Mesenchymal stem cell (in vitro differentiated cells and primary cell): ENCODE data around the gene RCL1.
"Not testable (repeated sequence)": the region's sequence is repeated elsewhere in the genome, so short reads cannot be mapped to it uniquely, and the experiment has no call there.

Experiments used
- DNase-seq: peaks from one replicate; pipeline ENCODE4 v3.0.0-alpha.2; 2013
- H2AFZ ChIP-seq: one replicate; pipeline ENCODE4 v1.6.1; 2013; ENCODE audit warnings: low read depth, mild to moderate bottlenecking, control low read depth, inconsistent platforms, low read length, moderate library complexity
- H2AK5ac ChIP-seq: 2 replicates; pipeline ENCODE4 v1.6.1; 2013; ENCODE audit warnings: low read length, moderate library complexity, mild to moderate bottlenecking, inconsistent platforms; ENCODE audit not compliant: severe bottlenecking
- H2BK120ac ChIP-seq: one replicate; pipeline ENCODE4 v1.6.1; 2013; ENCODE audit warnings: low read depth, mild to moderate bottlenecking, inconsistent platforms, low read length, moderate library complexity
- H2BK12ac ChIP-seq, 2 experiments: one replicate each; pipeline ENCODE4 v1.6.1; 2013; ENCODE audit warnings: inconsistent platforms in 2 of 2, low read length in 2 of 2, mild to moderate bottlenecking in 2 of 2, moderate library complexity in 2 of 2, control low read depth in 1 of 2
- H2BK15ac ChIP-seq: one replicate; pipeline ENCODE4 v1.6.1; 2013; ENCODE audit warnings: mild to moderate bottlenecking, low read depth, inconsistent platforms; ENCODE audit not compliant: poor library complexity, severe bottlenecking
- H2BK5ac ChIP-seq: 2 replicates; pipeline ENCODE4 v1.6.1; 2013; ENCODE audit warnings: low read depth, mild to moderate bottlenecking, low read length, control low read depth, inconsistent platforms; ENCODE audit not compliant: poor library complexity, severe bottlenecking
- H3K14ac ChIP-seq, 2 experiments: one replicate each; pipeline ENCODE4 v1.6.1; 2013; ENCODE audit warnings: inconsistent platforms in 2 of 2, low read length in 2 of 2, control low read depth in 1 of 2, mild to moderate bottlenecking in 1 of 2, moderate library complexity in 1 of 2
- H3K18ac ChIP-seq, 2 experiments: one replicate each; pipeline ENCODE4 v1.6.1; 2013; ENCODE audit warnings: inconsistent platforms in 2 of 2, low read length in 2 of 2, control low read depth in 1 of 2, low read depth in 1 of 2, mild to moderate bottlenecking in 1 of 2
- H3K23ac ChIP-seq, 2 experiments: one replicate each; pipeline ENCODE4 v1.6.1; 2013; ENCODE audit warnings: inconsistent platforms in 2 of 2, low read length in 2 of 2, mild to moderate bottlenecking in 2 of 2, moderate library complexity in 2 of 2, control low read depth in 1 of 2
- H3K27ac ChIP-seq: 2 replicates; pipeline ENCODE4 v1.5.1; 2013; ENCODE audit warnings: mild to moderate bottlenecking, moderate library complexity, low read length, control low read depth, inconsistent platforms; ENCODE audit not compliant: poor library complexity, severe bottlenecking
- H3K27me3 ChIP-seq, 2 experiments: 2 replicates each; pipeline versions ENCODE4 v1.6.1 to v1.7.0; 2013; ENCODE audit warnings: low read length in 2 of 2, mild to moderate bottlenecking in 2 of 2, moderate library complexity in 2 of 2, control low read depth in 1 of 2, inconsistent platforms in 1 of 2; ENCODE audit not compliant: control insufficient read depth in 1 of 2, insufficient read depth in 1 of 2
- H3K36me3 ChIP-seq, 2 experiments: 2 replicates each; pipeline versions ENCODE4 v1.6.1 to v1.7.0; 2013; ENCODE audit warnings: low read length in 2 of 2, control low read depth in 1 of 2, inconsistent platforms in 1 of 2, low read depth in 1 of 2, mild to moderate bottlenecking in 1 of 2; ENCODE audit not compliant: insufficient read depth in 2 of 2, control insufficient read depth in 1 of 2
- H3K4ac ChIP-seq, 2 experiments: one replicate each; pipeline ENCODE4 v1.6.1; 2013; ENCODE audit warnings: inconsistent platforms in 2 of 2, low read length in 2 of 2, mild to moderate bottlenecking in 2 of 2, moderate library complexity in 2 of 2, control low read depth in 1 of 2, low read depth in 1 of 2
- H3K4me1 ChIP-seq: 2 replicates; pipeline ENCODE4 v1.6.1; 2013; ENCODE audit warnings: low read depth, low read length, control low read depth; ENCODE audit not compliant: control insufficient read depth, insufficient read depth
- H3K4me2 ChIP-seq: 2 replicates; pipeline ENCODE4 v1.6.1; 2013; ENCODE audit warnings: low read length, mild to moderate bottlenecking, inconsistent platforms; ENCODE audit not compliant: poor library complexity, severe bottlenecking
- H3K4me3 ChIP-seq, 2 experiments: 2 replicates each; pipeline versions ENCODE4 v1.5.1 to v1.7.0; 2013; ENCODE audit warnings: low read length in 2 of 2, mild to moderate bottlenecking in 2 of 2, control low read depth in 1 of 2, low read depth in 1 of 2; ENCODE audit not compliant: insufficient read depth in 1 of 2
- H3K79me1 ChIP-seq: replicated peaks from 2 replicates; pipeline ENCODE4 v1.6.1; 2013; ENCODE audit warnings: mild to moderate bottlenecking, control low read depth, low read length, inconsistent platforms; ENCODE audit not compliant: poor library complexity, severe bottlenecking
- H3K9ac ChIP-seq: 2 replicates; pipeline ENCODE4 v1.7.0; 2013; ENCODE audit warnings: mild to moderate bottlenecking, low read length, moderate library complexity
- H3K9me3 ChIP-seq: 2 replicates; pipeline ENCODE4 v1.7.0; 2013; ENCODE audit warnings: mild to moderate bottlenecking, low read length; ENCODE audit not compliant: control insufficient read depth
- H4K8ac ChIP-seq: one replicate; pipeline ENCODE4 v1.6.1; 2013; ENCODE audit warnings: inconsistent platforms, mild to moderate bottlenecking, low read length, moderate library complexity
- H4K91ac ChIP-seq: one replicate; pipeline ENCODE4 v1.6.1; 2013; ENCODE audit warnings: mild to moderate bottlenecking, low read length, inconsistent platforms
- WGBS: methylation state at CpG from one replicate; pipeline ENCODE4 v1.1.7; 2013; ENCODE audit warnings: mixed read lengths; 5-methylcytosine and 5-hydroxymethylcytosine counted together

RCL1 gene

GRCh38 chr9:4795108-4795507 lies 2.4 kb downstream of the RCL1 start:
- H3K14ac ChIP-seq, H2BK5ac ChIP-seq, H3K23ac ChIP-seq, H3K4me1 ChIP-seq, H3K18ac ChIP-seq, DNase-seq, H2BK120ac ChIP-seq, H3K9me3 ChIP-seq, H2AFZ ChIP-seq, H3K27me3 ChIP-seq, H3K9ac ChIP-seq, H4K8ac ChIP-seq, H2BK15ac ChIP-seq, H2BK12ac ChIP-seq, H3K4ac ChIP-seq, H2AK5ac ChIP-seq, H3K36me3 ChIP-seq, H3K4me2 ChIP-seq, H3K4me3 ChIP-seq, H3K27ac ChIP-seq, H4K91ac ChIP-seq: not testable (repeated sequence)
- WGBS: 98% methylated on average over 8 of the region's 10 CpGs
- peaks cover 14% of the 10 kb centered on the region for H3K79me1 ChIP-seq

DNA sequence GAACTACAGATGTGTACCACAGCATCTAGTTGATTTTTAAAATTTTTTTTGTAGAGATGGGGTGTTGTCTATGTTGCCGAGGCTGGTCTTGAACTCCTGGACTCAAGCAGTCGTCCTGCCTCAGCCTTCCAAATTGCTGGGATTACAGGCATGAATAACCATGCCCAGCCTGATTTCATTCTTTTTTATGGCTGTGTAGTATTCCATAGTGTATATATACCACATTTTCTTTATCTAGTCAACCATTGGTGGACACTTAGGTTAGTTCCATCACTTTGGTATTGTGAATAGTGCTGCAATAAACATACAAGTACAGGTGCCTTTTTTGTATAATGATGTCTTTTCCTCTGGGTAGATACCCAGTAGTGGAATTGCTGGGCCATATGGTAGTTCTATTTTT lies 3.8 kb downstream of the RCL1 start:
- H4K8ac ChIP-seq: no peak overlapping the region
- peaks cover 17% of the 10 kb centered on the region for H3K79me1 ChIP-seq

DNA sequence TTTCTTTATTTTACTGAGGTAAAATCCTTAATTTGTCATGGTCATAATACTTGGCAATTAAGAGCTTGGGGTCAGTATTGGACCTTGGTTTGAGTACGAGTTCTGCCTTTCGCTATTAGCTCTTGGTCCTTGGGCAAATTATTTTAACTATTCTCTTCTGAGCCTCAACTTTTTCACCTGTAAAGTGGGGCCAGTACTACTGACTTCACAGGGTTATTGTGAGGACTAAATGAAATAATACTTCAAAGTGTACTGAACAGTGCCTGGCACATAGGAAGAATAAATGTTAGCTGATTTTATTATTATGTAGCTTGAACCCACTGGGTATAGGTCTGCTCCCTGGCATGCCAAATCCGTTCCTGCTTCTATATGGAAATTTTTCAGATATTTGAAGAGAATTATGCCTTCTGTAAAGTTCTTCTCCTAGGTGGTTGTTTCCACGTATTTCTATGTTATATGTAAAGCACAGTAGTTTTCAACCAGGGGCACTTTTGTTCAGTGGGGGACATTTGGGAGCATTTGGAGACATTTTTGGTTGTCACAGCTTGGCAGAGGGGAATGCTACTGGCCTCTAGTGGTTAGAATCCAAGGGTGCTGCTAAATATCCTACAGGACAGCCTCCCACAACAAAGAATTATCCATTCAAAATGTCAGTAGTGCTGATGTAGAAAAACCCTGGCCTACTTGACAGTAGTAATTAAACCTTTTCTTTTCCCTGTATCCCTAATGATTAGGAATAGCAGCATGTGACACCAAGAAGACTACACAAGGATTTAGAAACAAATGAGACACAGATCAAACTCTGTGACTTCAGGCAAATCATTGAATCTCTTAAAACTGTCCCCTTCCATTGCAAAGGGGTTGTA lies 4.5 kb downstream of the RCL1 start:
- Histone ChIP-seq H4K91ac (no peak overlapping the region), H3K9ac (no peak overlapping the region), H3K18ac (no peak overlapping the region), H3K4me1 (peaks cover under 1% of the 10 kb centered on the region), H2BK120ac (no peak overlapping the region), H2AK5ac (no peak overlapping the region), H3K4ac (no peak overlapping the region), H3K79me1 (peaks cover 17% of the 10 kb centered on the region), H3K14ac (no peak overlapping the region), H3K9me3 (no peaks in the 10 kb centered on the region), H2BK5ac (no peak overlapping the region), H2BK12ac (no peak overlapping the region), H2BK15ac (no peak overlapping the region), H3K4me3 (no peak overlapping the region), H4K8ac (no peak overlapping the region), H2AFZ (no peak overlapping the region), H3K23ac (no peak overlapping the region), H3K36me3 (no peaks in the 10 kb centered on the region), H3K4me2 (no peak overlapping the region), H3K27ac (no peak overlapping the region), H3K27me3 (no peaks in the 10 kb centered on the region)
- WGBS: 87% methylated on average over 3 of the region's 4 CpGs
- peak; percentile 47 for DNase-seq

More for the DNA sequence above, 3.8 kb downstream of the RCL1 start:
- Histone ChIP-seq H3K4me3 (no peak overlapping the region), H3K4me2 (no peak overlapping the region), H3K4me1 (peaks cover 5% of the 10 kb centered on the region), H2BK120ac (no peak overlapping the region), H3K9me3 (no peaks in the 10 kb centered on the region), H2BK12ac (no peak overlapping the region), H3K27me3 (no peaks in the 10 kb centered on the region), H3K36me3 (no peaks in the 10 kb centered on the region), H3K18ac (no peak overlapping the region), H4K91ac (no peak overlapping the region), H3K27ac (no peak overlapping the region), H3K4ac (no peak overlapping the region), H2BK15ac (no peak overlapping the region), H2AK5ac (no peak overlapping the region), H2AFZ (no peak overlapping the region), H3K23ac (no peak overlapping the region), H3K14ac (no peak overlapping the region), H3K9ac (no peak overlapping the region), H2BK5ac (no peak overlapping the region)
- DNase-seq: no peak
- 100% methylated on average over 2 of the region's 2 CpGs for WGBS

- Histone ChIP-seq H3K4ac (no peak overlapping the region), H2BK12ac (no peak overlapping the region), H3K36me3 (no peaks in the 10 kb centered on the region), H2BK5ac (no peak overlapping the region), H3K4me2 (no peak overlapping the region), H3K79me1 (peaks cover 19% of the 10 kb centered on the region), H2AFZ (no peak overlapping the region), H3K18ac (no peak overlapping the region), H2BK15ac (no peak overlapping the region), H4K8ac (no peak overlapping the region), H3K4me1 (no peaks in the 10 kb centered on the region), H2AK5ac (no peak overlapping the region), H3K9ac (no peak overlapping the region), H3K14ac (no peak overlapping the region), H3K27me3 (no peaks in the 10 kb centered on the region), H3K23ac (no peak overlapping the region), H3K4me3 (no peak overlapping the region), H3K9me3 (no peaks in the 10 kb centered on the region), H4K91ac (no peak overlapping the region), H2BK120ac (no peak overlapping the region), H3K27ac (no peak overlapping the region)
- 75% methylated on average over 3 of the region's 4 CpGs for WGBS
- no peak for DNase-seq
Measured at GRCh38 chr9:4797854-4798150, 5.1 kb downstream of the RCL1 start.
